ENCODE results near the gene DNPH1. TPM values are rescaled to one million over a fixed set of nuclear protein-coding genes. Genes with fewer than 3 reads are reported as not detected.

The DNPH1 gene
- total and polyA plus RNA-seq, 10 of the 15 experiments (the other 5 are each of a cell fraction or from before 2014, with no cell fraction given) = 7.0 to 136 (median 67.7) TPM

DNA sequence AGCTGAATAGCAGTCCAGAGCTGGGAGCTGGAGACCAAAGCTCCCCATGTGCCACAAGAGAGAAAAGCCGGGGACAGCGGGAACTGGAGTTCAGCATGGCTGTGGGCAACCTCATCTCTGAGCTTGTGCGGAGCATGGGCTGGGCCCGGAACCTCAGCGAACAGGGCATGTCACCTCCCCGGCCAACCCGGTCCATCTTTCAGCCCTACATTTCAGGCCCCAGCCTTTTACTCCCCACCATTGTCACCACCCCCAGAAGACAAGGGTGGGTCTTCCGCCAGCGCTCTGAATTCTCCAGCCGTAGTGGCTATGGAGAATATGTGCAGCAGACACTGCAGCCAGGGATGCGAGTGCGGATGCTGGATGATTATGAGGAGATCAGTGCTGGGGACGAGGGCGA, 43.3 kb downstream of the DNPH1 start (continued):
- no peak for TF ChIP-seq SP1 (IDR thresholded peaks at IDR 0.05; ENCODE audit: low read depth, low read length)
- TF ChIP-seq TBL1XR1 (IDR thresholded peaks at IDR 0.05; ENCODE audit: low read depth, low read length) = no peak
- no peak for TF ChIP-seq MYC (IDR thresholded peaks at IDR 0.05; ENCODE audit: insufficient read depth, insufficient read length, insufficient replicate concordance, low read length, severe bottlenecking)
- TF ChIP-seq RB1 (IDR thresholded peaks at IDR 0.05; ENCODE audit: borderline replicate concordance) = no peak
- no peak for TF ChIP-seq CBX3 (IDR thresholded peaks at IDR 0.05; ENCODE audit: borderline replicate concordance, low read depth)

DNA sequence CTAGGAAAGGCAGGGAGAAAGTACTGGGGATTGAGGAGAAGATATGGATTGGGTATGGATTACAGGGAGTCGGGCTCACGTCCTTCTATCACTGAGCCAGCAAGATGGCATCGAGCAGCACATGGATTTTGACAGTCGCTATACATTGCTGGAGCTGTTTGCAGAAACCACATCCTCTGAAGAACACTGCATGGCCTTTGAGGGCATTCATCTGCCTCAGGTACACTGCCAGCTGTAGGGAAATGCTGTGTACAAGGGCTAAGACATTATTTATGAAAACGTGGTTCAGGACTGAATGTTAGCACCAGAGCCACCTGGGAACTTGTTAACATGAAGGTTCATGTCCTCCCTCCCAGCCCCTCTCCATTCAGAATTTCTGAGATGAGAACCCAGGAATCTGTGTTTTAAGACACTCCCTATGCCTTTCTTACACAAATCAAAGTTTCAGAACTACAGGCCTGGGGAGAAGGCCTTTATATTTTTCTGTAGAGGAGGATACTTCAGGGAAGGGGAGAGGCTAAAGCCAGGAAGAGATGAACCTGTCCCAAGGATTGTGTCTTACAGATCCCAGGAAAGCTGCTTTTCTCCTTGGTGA, 43.8 kb downstream of the DNPH1 start:
- whole genome bisulfite sequencing (ENCODE audit: insufficient coverage, insufficient replicate concordance, low lambda C conversion rate, missing lambda C conversion rate) = 64% methylated on average over 5 of the region's 5 CpGs
- ATAC-seq = no peak
- Histone ChIP-seq H3K36me3 (ENCODE audit: control insufficient read depth in 2 of 2, insufficient read depth in 2 of 2, low read length in 1 of 2) (peaks cover 0 to 6% of the 10 kb centered on the region in 2 experiments; a peak in 3 of 4 replicates), H3K79me2 (ENCODE audit: control insufficient read depth, insufficient read depth, low read length) (peaks cover 11% of the 10 kb centered on the region), H4K20me1 (ENCODE audit: control insufficient read depth, insufficient read depth) (no peaks in the 10 kb centered on the region), H2AFZ (ENCODE audit: control insufficient read depth, low read depth, low read length) (no peak overlapping the region), H3K27ac (ENCODE audit: control insufficient read depth, insufficient read depth) (no peak overlapping the region), H3K4me3 (no peak overlapping the region), H3K9me3 (replicated peaks; ENCODE audit: control insufficient read depth, insufficient read depth, low read length) (no peaks in the 10 kb centered on the region; the same call in 2 of the 3 replicates), H3K27me3 (replicated peaks in 1 of 2; ENCODE audit: control insufficient read depth in 2 of 2, insufficient read depth in 2 of 2, low read length in 1 of 2) (no peaks in the 10 kb centered on the region), H3K9ac (ENCODE audit: control insufficient read depth, insufficient read depth, low read length) (no peak overlapping the region), H3K4me2 (ENCODE audit: control insufficient read depth, insufficient read depth) (no peak overlapping the region), H3K4me1 (ENCODE audit: control insufficient read depth, insufficient read depth, low read length) (peaks cover 13% of the 10 kb centered on the region)
- ChIA-PET POLR2A (interaction anchor here (0.6 to 1.1 kb wide), 2 partner anchors 9 to 10 kb away, joined by 3 read pairs; no protein-coding TSS in a partner anchor), RAD21 (ENCODE audit: unreplicated experiment) (no interaction called here), SMC1A (ENCODE audit: uncharacterized antibody, unreplicated experiment) (no interaction called here), CTCF (no interaction called here)
- no peak for FAIRE-seq
- no peak for DNase-seq (ENCODE audit: low read depth, low spot score)
- no TSS peak for BruUV-seq (replicated peaks)
- intact Hi-C loops (cut with micrococcal nuclease; ENCODE audit: unreplicated experiment) (no loop called here), in situ Hi-C loops (cut with MboI) (no loop called here)
- TF ChIP-seq, protein P1, sequence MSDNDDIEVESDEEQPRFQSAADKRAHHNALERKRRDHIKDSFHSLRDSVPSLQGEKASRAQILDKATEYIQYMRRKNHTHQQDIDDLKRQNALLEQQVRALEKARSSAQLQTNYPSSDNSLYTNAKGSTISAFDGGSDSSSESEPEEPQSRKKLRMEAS (IDR thresholded peaks at IDR 0.05; ENCODE audit: low read depth, low read length) = no peak
- no peak for TF ChIP-seq NBN (IDR thresholded peaks at IDR 0.05)
- TF ChIP-seq STAT3 (IDR thresholded peaks at IDR 0.05; ENCODE audit: low read depth, low read length) = no peak
- TF ChIP-seq SKIL (IDR thresholded peaks at IDR 0.05; ENCODE audit: low read depth, poor library complexity, severe bottlenecking) = no peak
- TF ChIP-seq PKNOX1 (IDR thresholded peaks at IDR 0.05) = no peak
- no peak for TF ChIP-seq MYB (IDR thresholded peaks at IDR 0.05; ENCODE audit: borderline replicate concordance, low read depth, low read length)
- TF ChIP-seq, protein P2, sequence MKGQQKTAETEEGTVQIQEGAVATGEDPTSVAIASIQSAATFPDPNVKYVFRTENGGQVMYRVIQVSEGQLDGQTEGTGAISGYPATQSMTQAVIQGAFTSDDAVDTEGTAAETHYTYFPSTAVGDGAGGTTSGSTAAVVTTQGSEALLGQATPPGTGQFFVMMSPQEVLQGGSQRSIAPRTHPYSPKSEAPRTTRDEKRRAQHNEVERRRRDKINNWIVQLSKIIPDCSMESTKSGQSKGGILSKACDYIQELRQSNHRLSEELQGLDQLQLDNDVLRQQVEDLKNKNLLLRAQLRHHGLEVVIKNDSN (IDR thresholded peaks at IDR 0.05; ENCODE audit: borderline replicate concordance, extremely low read length, insufficient read depth, low read depth, low read length) = no peak
- TF ChIP-seq SMARCA5 (IDR thresholded peaks at IDR 0.05) = no peak
- TF ChIP-seq ELK1 (IDR thresholded peaks at IDR 0.05; ENCODE audit: low read depth, low read length) = no peak
- TF ChIP-seq, protein P3, sequence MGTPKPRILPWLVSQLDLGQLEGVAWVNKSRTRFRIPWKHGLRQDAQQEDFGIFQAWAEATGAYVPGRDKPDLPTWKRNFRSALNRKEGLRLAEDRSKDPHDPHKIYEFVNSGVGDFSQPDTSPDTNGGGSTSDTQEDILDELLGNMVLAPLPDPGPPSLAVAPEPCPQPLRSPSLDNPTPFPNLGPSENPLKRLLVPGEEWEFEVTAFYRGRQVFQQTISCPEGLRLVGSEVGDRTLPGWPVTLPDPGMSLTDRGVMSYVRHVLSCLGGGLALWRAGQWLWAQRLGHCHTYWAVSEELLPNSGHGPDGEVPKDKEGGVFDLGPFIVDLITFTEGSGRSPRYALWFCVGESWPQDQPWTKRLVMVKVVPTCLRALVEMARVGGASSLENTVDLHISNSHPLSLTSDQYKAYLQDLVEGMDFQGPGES (IDR thresholded peaks at IDR 0.05) = no peak
- TF ChIP-seq JUND (IDR thresholded peaks at IDR 0.05; ENCODE audit: low read depth, low read length) = no peak
- TF ChIP-seq EED (IDR thresholded peaks at IDR 0.05; ENCODE audit: low read depth) = no peak
